ENCODE results near the gene VEPH1.

DNA sequence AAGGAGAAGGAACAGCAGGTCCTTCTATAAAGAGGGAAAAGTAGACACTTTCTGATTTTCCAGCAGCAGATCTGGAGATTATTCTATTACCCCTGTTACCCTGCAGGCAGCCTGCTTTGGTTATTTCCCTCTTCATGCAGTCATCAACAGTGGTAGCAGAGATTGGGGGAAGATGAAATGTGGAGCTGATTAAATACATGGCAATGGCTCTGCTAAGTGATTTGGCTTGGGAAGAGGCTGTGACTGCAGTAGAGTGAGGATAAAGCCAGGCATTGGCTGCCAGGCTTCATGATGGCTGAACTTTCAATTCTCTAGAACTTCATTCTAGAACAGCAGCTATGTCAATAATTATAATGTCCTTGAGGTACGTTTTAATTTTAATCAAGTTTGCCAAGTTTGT lies 37.5 kb downstream of the VEPH1 start:
- TF ChIP-seq, protein P1, sequence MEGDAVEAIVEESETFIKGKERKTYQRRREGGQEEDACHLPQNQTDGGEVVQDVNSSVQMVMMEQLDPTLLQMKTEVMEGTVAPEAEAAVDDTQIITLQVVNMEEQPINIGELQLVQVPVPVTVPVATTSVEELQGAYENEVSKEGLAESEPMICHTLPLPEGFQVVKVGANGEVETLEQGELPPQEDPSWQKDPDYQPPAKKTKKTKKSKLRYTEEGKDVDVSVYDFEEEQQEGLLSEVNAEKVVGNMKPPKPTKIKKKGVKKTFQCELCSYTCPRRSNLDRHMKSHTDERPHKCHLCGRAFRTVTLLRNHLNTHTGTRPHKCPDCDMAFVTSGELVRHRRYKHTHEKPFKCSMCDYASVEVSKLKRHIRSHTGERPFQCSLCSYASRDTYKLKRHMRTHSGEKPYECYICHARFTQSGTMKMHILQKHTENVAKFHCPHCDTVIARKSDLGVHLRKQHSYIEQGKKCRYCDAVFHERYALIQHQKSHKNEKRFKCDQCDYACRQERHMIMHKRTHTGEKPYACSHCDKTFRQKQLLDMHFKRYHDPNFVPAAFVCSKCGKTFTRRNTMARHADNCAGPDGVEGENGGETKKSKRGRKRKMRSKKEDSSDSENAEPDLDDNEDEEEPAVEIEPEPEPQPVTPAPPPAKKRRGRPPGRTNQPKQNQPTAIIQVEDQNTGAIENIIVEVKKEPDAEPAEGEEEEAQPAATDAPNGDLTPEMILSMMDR (IDR thresholded peaks at IDR 0.05): no peak
- no peak for TF ChIP-seq POLR2A (IDR thresholded peaks at IDR 0.05)
